ENCODE measurements around the gene MRPL27. TPM values are rescaled to one million over a fixed set of nuclear protein-coding genes. Genes with fewer than 3 reads are reported as not detected.

Gene MRPL27
- total RNA-seq, 4 donors from 2014 or later, result 52.1 to 56.0 (median 53.3) TPM

DNA sequence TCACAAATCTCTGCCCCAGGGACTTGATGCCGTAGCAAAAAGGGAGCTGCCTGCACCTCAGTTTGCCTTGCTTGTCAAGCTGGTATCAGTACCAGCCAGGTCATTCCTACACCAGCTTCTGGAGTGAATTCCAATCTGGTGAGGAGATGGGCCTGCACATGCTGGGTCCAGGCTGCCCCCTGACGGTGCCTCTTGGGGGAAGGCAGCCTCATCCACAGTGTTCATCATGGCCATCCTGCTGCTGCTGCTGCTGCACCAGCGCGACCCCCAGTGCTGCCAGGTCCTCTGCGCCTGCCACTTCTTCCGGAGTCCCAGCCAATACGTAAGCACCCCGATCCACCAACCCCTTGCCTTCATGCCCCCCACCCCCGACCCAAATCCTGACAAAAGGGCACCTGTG is 8.3 kb downstream of the MRPL27 start:
- intact Hi-C loops (cut with DNase I; ENCODE audit: low total_unique reads), result loop anchor here (10.0 kb wide), 1 partner anchor 110 kb away; the partner anchor contains the start of gene RSAD1
- WGBS, 2 donors, result 74 to 84% methylated on average over 8 to 9 of the region's 9 CpGs
- no peak for DNase-seq (ENCODE audit: low spot score in 2 of 2)
- TF ChIP-seq POLR2A (IDR thresholded peaks at IDR 0.05), result no peak
- TF ChIP-seq, protein P1, sequence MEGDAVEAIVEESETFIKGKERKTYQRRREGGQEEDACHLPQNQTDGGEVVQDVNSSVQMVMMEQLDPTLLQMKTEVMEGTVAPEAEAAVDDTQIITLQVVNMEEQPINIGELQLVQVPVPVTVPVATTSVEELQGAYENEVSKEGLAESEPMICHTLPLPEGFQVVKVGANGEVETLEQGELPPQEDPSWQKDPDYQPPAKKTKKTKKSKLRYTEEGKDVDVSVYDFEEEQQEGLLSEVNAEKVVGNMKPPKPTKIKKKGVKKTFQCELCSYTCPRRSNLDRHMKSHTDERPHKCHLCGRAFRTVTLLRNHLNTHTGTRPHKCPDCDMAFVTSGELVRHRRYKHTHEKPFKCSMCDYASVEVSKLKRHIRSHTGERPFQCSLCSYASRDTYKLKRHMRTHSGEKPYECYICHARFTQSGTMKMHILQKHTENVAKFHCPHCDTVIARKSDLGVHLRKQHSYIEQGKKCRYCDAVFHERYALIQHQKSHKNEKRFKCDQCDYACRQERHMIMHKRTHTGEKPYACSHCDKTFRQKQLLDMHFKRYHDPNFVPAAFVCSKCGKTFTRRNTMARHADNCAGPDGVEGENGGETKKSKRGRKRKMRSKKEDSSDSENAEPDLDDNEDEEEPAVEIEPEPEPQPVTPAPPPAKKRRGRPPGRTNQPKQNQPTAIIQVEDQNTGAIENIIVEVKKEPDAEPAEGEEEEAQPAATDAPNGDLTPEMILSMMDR (IDR thresholded peaks at IDR 0.05), result no peak
- H3K4me3 ChIP-seq (ENCODE audit: low read depth, poor library complexity, severe bottlenecking), result no peak overlapping the region

DNA sequence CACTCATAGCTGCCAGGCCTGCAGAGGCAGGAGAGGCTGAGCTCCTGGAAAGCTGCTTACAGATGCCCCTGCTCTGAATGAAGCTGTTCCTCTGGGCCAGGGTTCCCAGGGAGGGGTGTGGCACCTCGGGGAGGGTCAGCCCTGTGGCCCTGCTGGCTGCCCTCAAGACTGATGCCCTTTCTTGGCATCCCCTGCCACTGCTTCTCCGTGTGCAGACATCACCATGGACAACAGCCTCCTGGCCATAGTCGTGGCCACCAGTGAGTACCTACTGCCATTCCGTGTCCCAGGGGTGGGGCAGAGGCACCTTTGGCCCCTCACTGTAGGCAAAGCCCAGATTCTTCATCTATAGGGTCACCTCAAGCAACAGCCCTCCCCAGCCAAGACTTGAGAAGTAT is 8.9 kb downstream of the MRPL27 start:
- no peak overlapping the region for H3K4me3 ChIP-seq (ENCODE audit: low read depth, poor library complexity, severe bottlenecking)
- TF ChIP-seq, protein P1 (IDR thresholded peaks at IDR 0.05), result no peak
- no peak for TF ChIP-seq POLR2A (IDR thresholded peaks at IDR 0.05)
- WGBS, 2 donors, result 42 to 53% methylated on average over 4 of the region's 4 CpGs
- intact Hi-C loops (cut with DNase I; ENCODE audit: low total_unique reads), result loop anchor here (10.0 kb wide), 1 partner anchor 111 kb away; the partner anchor contains the start of gene RSAD1
- no peak for DNase-seq (ENCODE audit: low spot score in 2 of 2)

DNA sequence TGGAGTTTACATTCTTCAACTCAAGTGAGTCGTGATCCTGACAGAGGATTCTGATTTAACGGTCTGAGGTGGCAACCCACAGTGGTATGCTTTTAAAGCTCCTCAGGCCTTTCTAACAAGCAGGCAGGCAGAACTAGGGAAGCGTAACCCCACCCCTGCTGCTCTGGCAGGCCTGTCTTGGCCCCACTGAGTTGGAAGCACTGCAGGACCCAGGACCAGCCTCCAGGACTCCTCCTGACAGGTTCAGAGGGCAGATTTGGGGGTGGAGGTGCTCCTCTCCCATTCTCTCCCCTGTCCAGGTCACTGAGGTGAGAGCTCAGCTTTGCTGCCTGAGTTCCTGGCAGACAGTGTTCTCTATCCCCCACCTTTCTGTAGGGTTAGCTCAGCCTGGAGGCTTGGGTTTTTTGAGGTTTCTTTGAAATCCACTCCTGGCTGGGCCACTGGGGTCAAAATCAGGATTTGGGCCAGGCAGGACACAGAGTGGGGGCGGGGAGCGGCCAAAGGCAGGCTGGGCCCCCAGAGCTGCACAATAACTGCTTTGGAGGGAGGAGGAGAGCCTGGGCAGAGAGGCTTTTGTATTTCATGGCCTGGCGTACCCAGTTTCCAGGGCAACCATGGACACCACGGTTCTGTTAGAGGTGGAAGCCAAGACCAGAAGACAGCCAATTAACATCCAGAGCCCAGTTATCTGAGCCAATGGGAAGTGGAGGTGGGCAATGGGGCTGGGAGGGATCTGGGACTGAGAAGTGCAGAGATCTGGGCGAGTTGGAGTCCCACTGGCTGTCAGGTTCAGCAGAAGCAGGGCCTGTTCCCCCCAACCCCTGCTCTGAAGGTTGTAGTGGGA is 9.5 kb downstream of the MRPL27 start:
- 48 to 55% methylated on average over 8 of the region's 8 CpGs for WGBS, 2 donors
- DNase-seq (ENCODE audit: low spot score in 2 of 2), result peak in 1 of 2 donors; percentile 46
- H3K4me3 ChIP-seq (ENCODE audit: low read depth, poor library complexity, severe bottlenecking), result no peak overlapping the region
- TF ChIP-seq, protein P1 (IDR thresholded peaks at IDR 0.05), result no peak
- no peak for TF ChIP-seq POLR2A (IDR thresholded peaks at IDR 0.05)
- intact Hi-C loops (cut with DNase I; ENCODE audit: low total_unique reads), result loop anchor here (10.0 kb wide), 1 partner anchor 111 kb away; the partner anchor contains the start of gene RSAD1

DNA sequence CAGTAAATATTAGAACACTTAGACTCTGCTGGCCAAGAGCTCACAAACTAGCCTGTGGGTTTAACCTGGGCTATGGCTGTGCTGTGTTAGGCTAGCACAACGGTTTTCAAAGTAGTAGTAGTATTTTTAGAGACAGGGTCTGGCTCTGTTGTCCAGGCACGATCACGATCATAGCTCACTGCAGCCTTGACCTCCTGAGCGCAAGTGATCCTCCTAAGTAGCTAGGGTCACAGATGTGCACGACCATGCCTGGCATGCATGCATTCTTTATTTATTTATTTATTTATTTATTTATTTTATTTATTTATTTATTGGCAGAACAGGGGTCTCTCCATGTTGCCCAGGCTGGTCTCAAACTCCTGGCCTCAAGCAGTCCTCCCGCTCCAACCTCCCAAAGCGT is 10.3 kb downstream of the MRPL27 start:
- TF ChIP-seq, protein P1 (IDR thresholded peaks at IDR 0.05), result no peak
- TF ChIP-seq POLR2A (IDR thresholded peaks at IDR 0.05), result no peak
- 69 to 73% methylated on average over 7 of the region's 7 CpGs for WGBS, 2 donors
- intact Hi-C loops (cut with DNase I; ENCODE audit: low total_unique reads), result loop anchor here (10.0 kb wide), 1 partner anchor 112 kb away; the partner anchor contains the start of gene RSAD1
- no peak overlapping the region for H3K4me3 ChIP-seq (ENCODE audit: low read depth, poor library complexity, severe bottlenecking)
- peak in 1 of 2 donors; percentile 48 for DNase-seq (ENCODE audit: low spot score in 2 of 2)

DNA sequence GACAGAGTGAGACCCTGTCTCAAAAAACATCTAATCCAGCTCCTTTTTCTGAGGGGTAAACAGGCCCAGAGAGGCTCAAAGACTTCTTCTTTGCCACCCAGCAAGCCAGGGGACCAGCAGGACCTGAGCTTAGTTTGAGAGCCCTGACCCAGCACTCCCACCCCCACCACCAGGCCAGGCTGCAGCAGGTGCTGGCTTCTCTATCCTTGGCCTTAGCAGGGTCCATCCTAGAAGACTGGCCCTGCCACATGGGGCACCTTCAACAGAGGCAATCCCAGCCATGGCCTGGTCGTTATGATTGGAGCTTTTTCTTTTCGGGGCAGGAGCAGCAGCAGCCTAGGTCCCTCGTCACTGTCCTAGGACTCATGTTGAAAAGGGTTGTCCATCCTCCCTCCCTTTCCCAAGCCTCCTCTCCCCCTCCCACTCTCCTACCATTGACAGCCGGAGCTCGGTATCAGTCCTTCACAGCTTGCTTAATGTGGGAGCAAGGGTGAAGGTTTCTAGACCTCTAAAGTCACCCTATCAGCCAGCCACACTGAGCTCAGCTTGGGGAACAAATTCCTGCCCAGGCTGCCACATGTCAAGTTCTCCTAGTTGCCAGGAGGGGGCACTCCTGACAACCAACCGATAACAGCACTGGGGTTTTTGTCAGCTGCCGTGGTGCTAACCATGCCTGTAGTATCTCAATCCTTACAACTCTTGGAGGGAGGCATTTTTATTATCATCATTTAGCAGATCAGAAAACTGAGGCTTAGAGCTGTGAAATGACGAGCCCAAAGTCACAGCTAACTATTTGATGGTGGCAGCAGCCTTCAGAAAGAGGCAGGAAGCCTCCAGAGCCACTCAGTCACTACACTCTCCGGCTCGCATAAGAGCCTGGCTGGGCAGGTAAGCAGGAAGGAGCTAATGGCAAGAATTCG is 11.2 kb downstream of the MRPL27 start:
- WGBS, 2 donors, result 29 to 37% methylated on average over 11 of the region's 11 CpGs
- DNase-seq (ENCODE audit: low spot score in 2 of 2), result peak in 1 of 2 donors; percentile 88
- no peak for TF ChIP-seq POLR2A (IDR thresholded peaks at IDR 0.05)
- TF ChIP-seq, protein P1 (IDR thresholded peaks at IDR 0.05), result no peak
- no peak overlapping the region for H3K4me3 ChIP-seq (ENCODE audit: low read depth, poor library complexity, severe bottlenecking)
- intact Hi-C loops (cut with DNase I; ENCODE audit: low total_unique reads), result loop anchor here (10.0 kb wide), 1 partner anchor 113 kb away; the partner anchor contains the start of gene RSAD1

Data from lower leg skin (tissue), 4 donors.